ENCODE measurements around the gene PRR18.

DNA sequence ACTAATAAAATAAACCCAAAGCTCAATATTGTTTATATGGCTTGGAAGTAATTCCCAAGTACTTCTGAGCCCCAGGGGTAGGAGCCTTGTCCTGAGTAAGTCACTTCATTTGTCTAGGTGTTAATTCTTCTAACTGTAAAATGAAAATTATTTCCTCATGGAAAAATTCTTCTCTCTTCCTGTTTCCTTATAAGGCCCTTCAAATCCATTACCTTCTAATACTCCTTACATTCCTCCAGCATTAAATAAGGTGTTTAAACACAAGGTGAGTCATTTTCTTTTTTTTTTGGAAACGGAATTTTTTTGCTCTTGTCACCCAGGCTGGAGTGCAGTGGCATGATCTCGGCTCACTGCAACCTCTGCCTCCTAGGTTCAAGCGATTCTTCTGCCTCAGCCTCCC is 41.9 kb downstream of the PRR18 start:
- TF ChIP-seq, protein P1, sequence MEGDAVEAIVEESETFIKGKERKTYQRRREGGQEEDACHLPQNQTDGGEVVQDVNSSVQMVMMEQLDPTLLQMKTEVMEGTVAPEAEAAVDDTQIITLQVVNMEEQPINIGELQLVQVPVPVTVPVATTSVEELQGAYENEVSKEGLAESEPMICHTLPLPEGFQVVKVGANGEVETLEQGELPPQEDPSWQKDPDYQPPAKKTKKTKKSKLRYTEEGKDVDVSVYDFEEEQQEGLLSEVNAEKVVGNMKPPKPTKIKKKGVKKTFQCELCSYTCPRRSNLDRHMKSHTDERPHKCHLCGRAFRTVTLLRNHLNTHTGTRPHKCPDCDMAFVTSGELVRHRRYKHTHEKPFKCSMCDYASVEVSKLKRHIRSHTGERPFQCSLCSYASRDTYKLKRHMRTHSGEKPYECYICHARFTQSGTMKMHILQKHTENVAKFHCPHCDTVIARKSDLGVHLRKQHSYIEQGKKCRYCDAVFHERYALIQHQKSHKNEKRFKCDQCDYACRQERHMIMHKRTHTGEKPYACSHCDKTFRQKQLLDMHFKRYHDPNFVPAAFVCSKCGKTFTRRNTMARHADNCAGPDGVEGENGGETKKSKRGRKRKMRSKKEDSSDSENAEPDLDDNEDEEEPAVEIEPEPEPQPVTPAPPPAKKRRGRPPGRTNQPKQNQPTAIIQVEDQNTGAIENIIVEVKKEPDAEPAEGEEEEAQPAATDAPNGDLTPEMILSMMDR (IDR thresholded peaks at IDR 0.05), result no peak
- TF ChIP-seq POLR2A (IDR thresholded peaks at IDR 0.05), result no peak
